GM21619 (cell line): ENCODE results near the gene SELENOS.

Source experiments
- ATAC-seq: cut with Tn5 transposase; IDR thresholded peaks from one replicate; pipeline ENCODE4 v1.9.1; 2021; ENCODE audit not compliant: unreplicated experiment

The SELENOS gene

DNA sequence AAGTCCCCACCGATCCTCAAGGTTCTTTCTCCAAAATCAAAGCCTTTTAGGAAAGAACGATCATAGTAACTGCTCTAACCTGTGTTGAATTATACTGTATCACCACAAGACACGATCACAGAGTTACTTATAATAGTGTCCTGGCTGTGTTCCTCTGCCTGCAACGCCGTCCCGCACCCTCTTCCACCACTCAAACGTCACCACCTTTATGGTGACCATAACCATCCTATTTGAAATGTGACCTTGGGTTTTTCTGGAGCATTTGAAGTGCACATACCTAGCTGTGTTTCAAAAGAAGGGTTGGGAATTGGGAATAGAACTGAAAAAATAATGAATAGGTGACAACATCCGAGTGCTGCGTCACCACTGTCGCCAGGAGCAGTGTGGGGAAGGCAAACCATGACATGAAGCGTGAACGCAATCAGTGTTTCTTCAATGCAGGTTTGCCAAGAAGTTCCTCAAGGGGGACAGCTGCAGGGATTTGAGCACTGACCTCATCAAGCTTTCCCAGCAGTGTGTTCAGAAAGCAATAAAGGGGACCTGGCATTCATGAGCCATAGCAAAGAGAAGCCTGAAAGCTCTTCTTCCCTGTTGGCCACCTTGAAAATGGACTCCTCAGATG is 769 bp upstream of the SELENOS start:
- ATAC-seq, result no peak

DNA sequence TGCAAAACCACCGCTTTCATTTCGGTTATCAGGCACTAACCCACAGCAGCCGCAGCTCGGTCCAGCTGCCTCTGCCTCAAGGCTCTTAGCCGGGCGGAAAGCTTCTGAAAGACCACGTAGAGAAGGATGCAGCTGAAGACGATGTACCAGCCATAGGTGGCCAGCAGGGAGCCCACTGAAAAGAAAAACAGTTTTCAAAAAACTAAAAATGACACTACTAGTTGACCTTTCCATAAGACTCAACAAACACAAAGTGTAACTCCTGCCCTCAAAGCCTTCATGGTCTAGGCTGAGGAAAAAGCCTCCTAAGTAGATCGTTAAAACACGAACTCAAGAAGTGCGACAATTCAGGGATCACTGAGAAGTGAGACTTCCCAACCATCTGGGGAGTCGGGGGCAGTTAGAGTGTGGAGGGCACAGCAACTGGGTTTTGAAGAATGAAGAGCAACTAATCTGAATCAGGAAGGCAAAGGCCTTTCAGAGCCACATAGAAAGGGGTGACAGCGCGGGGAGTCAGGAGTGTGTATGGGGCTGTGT is 716 bp downstream of the SELENOS start:
- peak; percentile 32 for ATAC-seq

DNA sequence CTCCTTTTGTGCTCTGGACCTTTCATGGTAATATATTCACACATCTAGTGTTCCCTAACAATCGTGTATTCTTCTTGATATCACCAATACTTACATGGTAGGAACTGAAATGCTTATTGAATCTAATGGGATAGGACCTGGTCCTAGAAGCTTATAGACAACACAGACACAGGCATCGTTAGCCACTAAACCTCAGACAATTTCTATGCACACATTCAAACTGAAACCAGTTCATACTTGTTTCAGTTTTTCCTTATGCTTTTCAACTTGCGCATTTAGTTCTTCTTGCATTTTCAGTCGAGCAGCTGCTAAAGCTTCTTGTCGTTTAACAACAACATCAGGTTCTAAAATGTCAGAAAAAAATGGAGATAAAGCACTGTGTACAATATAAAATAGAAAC is 2.3 kb downstream of the SELENOS start:
- peak; percentile 31 for ATAC-seq

DNA sequence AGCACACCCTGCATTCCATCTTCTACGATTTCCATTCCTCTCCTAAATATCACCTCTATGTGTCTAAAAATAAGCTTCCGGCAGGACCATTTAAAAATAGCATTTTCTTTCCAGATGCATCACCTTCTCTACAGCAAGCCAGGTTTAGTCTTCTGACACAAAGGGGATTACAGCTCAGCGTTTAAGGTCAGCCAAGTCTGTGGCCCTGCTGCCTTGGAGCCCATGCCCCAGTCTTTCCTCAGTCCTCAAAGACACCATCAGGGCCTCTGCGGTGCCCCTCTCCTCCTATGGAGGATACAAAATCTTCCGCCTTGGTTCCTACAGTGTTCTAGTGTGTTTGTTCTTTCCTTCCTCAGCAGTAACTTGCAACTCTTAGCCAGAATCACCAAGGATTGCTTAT is 3.8 kb downstream of the SELENOS start:
- no peak for ATAC-seq

DNA sequence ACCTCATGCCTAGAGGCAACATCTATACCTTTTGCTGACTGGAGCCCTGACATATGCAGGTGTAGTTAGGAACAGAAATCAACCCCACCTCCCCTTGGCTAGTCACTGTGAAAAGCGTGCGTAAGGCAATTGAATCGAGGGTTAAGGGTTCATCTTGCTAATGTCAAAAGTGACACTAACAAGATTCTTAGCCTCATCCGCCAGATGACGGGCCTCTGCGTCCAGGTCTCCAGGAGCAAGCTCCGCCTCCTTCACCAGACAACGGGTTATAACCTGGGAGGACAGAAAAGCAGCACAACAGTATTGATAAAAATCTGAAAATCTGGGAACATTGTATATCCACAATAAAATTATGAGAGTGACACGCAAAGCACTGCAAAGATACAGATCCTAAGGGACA is 4.7 kb downstream of the SELENOS start:
- no peak for ATAC-seq

DNA sequence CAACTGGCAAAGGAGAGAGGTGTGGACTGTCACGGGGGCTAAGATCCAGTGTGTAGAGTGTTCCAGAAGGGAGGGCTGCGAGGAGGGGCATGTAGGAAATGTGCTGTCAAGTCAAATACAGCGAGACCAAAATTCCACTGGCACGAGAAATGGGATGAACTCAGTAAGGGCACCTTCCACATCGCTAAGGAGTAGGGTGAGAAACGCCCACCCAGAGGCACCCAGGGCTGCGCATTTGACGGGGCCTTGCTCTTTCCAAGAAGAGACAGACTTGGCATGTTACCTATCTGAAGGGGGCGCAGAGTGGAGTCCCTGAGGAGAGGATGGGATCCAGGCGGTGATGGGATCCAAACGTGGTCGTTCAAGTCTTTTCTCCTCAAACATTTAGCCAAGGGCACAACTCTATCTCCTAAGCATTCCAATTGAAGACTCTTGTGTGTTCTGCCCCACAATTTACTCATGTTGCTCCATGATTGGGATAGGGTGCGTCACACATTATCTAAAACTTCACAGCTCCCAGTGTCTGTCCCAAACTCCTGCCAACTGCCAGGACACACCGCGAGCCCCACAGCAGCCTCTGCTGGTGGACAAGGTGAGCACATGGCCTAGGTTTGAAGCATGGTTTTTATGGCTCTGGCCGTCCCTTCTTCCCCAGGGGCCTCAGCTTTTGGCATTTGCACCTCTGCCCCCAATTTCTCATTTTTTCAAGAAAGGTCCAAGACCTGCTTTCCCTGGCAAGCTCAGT is 7.6 kb downstream of the SELENOS start:
- ATAC-seq, result no peak

DNA sequence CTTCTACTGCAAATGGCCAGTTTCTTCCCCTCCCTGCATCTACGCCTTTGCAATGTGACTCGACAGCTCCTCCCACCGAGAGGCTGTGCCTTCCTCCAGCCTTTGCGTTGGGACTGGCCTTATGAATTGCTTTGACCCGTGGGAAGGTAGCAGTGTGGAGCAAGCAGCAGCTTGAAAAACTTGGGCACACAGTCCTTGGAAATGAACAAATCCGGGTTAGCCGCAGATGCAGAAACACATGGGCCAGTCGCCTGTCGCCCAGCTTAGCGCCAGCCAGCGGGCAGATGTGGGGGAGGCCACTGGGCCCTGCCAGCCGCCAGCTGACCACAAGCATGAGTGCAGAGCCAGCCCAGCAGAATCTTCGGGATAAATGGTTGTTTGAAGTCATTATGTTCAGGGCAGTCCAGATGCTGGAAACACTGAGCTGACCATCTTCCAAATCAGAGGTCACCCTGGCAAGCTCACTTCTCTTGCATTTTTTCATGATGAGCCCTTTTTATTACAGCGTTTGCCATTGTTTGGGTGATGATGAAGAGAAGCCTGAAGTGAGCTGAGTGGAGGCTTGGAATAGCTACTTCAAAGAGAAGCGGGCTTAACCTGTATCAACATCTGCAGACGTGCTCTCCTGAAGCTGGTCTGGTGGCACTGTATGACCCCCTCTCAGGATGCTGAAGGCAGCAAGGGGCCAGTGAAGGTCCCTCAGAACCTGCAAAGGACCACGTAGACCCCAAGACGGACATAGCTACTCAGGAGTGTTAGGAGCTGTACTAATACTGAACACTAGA is 9.8 kb downstream of the SELENOS start:
- ATAC-seq, result no peak

DNA sequence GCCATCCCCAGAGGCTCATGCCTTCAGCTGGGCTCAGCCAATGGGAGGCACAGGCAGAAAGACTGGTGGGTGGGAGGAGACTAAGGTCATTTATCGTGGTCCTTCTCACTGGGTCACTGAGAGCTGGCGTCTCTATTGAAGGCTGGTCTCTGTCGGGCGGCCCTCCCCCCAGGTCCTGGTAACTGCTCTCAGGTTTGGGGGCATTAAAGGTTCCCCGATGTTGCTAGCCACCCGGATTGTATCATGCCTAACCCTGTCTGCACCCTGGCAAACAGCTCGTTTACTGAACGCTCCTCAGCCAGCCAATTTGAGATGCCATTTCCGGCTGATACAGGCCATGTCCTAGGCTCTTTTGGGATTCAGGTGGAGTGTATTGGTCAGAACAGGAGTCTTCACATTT is 10.5 kb downstream of the SELENOS start:
- no peak for ATAC-seq

DNA sequence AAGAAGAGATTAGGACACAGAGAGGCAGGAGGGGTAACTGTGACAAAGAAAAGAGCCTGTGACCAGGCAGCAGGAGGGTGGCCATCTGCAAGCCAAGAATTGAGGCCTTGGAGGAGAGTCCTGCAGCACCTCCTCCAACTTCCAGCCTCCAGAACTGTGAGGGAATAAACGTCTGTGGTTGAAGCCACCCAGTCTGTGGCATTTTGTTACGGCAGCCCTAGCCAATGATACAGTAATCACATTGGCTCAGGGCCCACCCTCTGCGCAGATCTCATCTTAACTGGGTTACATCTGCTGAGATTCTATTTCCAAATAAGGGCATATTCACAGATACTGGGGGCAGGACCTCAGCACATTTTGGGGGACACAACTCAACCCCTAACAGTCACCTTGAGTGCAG is 11.3 kb downstream of the SELENOS start:
- no peak for ATAC-seq

DNA sequence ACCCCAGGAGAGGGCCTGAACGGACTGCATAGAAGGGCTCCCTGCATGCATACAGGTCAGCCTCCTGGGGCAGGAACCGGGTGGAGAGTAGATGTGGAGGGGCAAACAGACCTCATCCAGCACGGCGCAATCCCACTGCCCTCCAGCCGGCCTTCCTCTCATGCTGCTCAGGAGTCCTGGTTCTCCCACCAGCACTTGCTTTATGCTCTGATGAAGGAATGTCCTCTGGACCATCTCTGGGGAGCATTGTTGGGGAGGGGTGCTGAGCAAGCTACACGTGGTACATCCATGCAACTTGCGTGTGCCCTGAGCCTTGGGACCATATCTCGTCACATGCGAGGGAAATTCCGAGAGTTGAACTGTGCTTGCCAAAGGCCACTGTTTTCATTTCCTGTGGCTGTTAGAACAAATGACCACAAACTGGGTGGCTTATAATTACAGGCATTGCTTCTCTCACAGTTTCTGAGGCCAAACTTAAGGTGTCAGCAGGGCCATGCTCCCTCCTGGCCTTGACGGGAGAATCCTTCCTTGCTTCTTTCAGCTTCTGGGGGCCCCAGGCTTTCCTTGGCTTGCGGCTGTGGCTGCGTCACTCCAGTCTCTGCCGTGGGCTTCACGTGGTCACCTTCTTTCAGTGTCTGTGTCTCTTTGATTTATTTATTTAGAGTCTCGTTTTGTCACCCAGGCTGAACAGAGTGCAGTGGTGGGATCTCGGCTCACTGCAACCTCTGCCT is 12.2 kb downstream of the SELENOS start:
- peak; percentile 53 for ATAC-seq

DNA sequence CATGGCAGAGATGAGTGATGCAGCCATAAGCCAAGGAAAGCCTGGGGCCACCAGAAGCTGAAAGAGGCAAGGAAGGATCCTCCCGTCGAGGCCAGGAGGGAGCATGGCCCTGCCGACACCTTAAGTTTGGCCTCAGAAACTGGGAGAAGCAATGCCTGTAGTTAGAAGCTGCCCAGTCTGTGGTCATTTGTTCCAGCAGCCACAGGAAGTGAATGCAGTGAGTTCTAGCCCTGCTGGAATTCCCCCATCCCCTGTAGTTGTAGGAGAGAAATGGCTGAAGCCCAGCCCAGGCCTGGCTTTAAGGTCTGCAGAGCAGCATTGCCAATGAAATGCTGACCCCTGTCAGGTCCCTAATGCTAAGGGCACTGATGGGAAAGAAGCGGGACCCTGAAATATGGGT is 13.3 kb downstream of the SELENOS start:
- no peak for ATAC-seq

DNA sequence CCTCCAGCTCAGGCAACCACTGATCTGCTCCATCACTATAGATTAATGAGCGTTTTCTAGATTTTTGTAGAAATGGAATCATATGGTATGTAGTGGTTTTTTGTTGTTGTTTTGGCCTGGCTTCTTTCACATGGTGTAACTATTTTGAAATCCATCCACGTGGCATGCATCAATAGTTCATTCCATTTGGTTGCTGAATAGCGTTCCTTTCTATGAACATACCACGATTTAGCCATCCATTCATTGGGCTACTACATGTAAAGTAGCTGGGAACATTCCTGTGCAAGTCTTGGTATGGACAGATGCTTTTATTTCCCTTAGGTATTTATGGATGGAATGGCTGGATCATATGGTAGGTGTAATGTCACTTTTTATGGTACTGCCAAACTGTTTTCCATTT is 14.7 kb downstream of the SELENOS start:
- no peak for ATAC-seq

DNA sequence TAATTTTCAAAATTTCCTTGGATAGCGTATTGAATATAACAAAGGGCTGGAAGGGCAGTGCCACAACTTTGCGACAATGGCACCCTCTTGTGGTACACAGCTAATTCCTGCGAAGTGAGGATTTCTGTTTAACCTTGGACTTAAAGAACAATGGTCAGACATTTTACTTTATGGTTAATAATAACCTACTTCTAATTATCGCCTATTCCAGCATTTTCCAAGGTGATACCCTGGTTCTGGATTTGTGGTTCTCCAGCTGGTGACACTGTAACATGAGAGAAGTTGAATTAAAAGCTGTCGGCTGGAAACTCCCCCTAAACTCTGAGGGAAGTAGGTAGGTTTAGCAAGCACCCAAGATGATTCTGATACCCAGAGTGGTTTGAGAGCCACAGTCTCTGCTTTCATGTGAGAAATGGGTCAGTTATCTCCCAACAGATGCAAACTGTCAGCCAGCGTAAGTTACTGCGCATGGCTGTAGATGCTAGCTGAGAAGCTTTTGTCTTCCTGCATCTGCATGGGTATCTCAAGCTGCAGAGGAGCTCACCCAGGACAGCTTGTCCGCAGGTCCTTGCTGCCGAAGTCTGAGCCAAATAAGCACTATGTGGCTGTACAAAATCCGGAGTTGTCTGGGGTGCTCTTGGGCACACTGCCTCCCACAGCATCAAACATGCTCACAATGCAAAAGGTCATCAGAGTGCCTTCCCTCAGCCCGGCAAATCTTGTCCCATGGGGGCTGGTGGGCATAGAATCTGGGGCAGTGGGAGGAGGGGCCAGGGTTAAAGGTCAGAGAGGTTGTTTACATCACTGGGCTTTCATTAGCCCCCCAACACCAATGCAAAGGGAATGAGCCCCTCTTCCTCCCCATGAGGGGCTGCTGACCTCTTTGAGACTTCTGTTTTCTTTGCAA is 18.8 kb downstream of the SELENOS start:
- ATAC-seq, result peak; percentile 60

DNA sequence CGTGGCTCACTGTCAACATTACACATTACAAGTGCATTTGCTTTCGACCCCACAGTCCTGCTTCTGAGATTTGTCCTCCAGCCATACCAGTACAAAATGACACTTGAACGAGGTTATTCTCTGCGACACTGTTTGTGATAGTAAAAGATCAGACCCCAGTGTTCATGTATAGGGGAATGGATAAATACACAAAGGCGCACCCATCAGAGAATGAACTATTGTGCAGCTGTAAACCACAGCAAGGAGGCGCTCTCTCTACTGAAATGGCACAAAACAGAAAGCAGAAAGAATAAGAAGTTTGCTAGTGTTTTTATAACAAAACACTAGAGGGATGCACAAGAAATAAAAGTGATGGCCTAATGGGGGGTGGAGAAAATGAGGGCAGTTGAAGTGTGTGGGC is 20.5 kb downstream of the SELENOS start:
- no peak for ATAC-seq

DNA sequence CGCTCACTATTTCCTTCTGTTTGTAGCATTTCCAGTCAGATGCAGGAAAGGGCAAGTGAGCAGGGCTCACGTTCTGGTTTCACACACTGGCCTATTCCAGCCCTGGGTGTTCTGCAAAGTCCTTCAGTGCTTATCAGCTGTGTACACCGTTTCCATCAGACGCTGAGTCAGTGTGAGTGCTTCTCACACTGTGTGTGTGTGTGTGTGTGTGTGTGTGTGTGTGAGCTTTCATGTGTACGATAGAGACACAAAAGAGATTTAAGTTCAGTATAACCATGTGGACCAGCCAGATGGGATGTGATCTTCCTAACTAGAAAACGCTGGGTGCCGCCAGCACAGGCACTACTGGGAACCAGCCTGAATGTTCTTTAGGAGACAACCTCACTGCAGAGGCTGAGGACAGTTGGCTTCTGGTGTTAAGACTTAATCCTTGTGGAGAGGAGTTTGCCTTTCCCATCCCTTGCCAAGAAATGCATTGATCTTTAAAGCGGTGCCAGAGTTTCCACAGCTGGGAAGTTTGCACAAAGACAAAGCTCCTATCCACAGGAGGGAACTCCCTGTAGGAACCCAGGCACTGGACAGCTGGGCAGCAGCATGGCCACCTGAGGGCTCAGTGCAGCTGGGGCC is 21.6 kb downstream of the SELENOS start:
- ATAC-seq, result no peak

DNA sequence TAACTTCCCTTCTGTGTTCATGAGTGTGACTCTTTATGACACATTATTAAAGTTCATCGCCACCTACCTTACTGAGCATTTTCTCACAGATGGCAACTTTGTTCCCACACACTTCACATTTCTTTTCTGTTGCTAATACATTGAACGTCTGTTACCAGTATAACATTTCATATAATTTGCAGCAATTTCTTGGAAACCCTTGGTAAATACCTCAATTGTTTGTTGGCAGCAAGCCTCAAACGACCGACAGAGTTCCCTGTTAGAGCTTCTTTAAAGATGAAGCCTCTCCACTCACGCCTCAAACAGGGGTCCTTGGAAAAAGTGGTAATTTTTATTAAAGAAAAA is 22.3 kb downstream of the SELENOS start:
- no peak for ATAC-seq

DNA sequence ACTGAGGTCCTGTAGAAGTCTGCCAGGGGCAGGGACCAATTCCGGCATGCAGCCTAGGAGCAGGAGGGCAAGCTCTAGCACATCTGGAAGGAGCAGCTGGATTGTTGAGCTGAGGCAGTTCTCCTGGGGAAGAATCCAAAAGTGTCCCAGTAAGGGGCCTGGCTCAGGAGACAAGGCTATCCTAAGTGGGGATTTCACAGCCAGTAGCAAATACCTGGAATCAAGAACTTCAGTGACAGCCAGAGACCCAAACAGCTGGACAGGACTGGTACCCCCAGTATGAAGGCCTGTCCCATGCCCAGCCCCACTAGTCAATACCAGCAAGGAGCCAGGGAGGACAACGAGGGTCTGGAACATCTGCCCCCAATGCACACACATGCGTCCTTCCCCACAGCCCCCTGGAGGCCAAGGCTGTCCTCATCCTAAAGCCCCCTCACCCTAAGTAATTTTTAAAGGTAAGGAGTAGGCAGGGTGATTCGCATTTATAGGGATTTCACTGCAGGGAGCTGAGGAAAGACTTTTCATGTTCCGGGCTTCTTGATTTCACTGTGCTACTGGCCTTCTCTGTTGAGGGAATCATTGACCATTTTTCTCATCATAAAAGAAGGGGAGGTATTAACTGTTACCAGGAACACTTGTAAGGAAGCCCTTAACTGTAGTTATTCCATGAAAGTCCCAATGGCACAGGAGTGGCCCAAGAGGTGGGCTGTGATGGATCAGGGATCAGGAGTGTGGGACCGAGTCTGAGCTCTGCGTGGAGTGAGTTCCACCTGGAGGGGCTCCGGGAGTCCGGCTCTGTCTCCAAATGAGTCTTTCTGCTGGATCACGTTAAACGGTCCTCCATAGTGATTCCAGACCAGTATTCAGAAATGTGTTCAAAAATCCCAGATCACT is 22.9 kb downstream of the SELENOS start:
- no peak for ATAC-seq

DNA sequence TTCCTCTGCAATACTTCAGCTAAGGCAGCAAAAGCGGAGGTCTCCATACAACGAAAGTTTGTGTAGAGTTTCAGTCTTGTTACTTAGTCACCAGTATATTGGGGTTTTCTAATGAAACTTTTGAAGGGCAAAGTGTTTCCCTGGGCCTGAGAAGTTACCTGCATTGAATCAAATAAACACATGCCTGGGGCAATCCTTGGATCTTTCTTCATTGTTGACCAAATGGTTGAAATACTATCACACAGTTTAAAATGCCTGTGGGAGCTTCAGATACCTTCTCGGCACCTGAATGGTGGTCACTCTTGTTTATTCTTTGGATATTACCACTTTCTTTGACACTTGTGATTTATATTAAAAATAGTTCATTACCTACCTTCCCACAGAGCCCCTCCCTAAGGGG is 24.4 kb downstream of the SELENOS start:
- no peak for ATAC-seq
